SK-N-MC (cell line): ENCODE measurements around the gene SLC4A1AP.
"Not testable (repeated sequence)": the region's sequence is repeated elsewhere in the genome, so short reads cannot be mapped to it uniquely, and the experiment has no call there.

Source experiments
- DNase-seq: peaks from one replicate; pipeline ENCODE4 v3.0.0-alpha.2; 2011; ENCODE audit warnings: low read depth, low spot score
- H3K27ac ChIP-seq: fragments of 200-600 bp; sonication (generic); 2 replicates; pipeline ENCODE4 v1.5.1; 2016; ENCODE audit warnings: mixed run types
- H3K36me3 ChIP-seq: fragments of 200-600 bp; sonication (generic); 2 replicates; pipeline ENCODE4 v1.6.1; 2017; ENCODE audit warnings: antibody characterized with exemption, low read length, mixed read lengths; ENCODE audit not compliant: insufficient read depth
- H3K4me3 ChIP-seq: fragments of 200-600 bp; sonication (generic); 2 replicates; pipeline ENCODE4 v1.5.1; 2016
- H3K9ac ChIP-seq: fragments of 200-600 bp; sonication (generic); 2 replicates; pipeline ENCODE4 v1.8.0; 2017; ENCODE audit warnings: mixed run types, mixed read lengths; ENCODE audit not compliant: insufficient read length
- H3K9me3 ChIP-seq: fragments of 200-600 bp; sonication (generic); 2 replicates; pipeline ENCODE4 v1.6.1; 2017; ENCODE audit warnings: low read depth, mild to moderate bottlenecking, antibody characterized with exemption, low read length, moderate library complexity, mixed read lengths
- EZH2 ChIP-seq: fragments of 200-600 bp; sonication (generic); IDR thresholded peaks from one replicate; pipeline ENCODE4 v1.6.1; 2017; ENCODE audit warnings: antibody characterized with exemption
- FOXP2 ChIP-seq: optimal IDR thresholded peaks from 2 replicates; pipeline ENCODE3; 2011; ENCODE audit warnings: mild to moderate bottlenecking, moderate library complexity; ENCODE audit not compliant: insufficient read depth; ENCODE audit errors: extremely low read length, control extremely low read depth
- POLR2AphosphoS5 ChIP-seq: IDR thresholded peaks from 2 replicates; pipeline ENCODE4 v1.6.1; 2012; ENCODE audit warnings: mild to moderate bottlenecking, low read depth, low read length, borderline replicate concordance

Gene SLC4A1AP, protein sequence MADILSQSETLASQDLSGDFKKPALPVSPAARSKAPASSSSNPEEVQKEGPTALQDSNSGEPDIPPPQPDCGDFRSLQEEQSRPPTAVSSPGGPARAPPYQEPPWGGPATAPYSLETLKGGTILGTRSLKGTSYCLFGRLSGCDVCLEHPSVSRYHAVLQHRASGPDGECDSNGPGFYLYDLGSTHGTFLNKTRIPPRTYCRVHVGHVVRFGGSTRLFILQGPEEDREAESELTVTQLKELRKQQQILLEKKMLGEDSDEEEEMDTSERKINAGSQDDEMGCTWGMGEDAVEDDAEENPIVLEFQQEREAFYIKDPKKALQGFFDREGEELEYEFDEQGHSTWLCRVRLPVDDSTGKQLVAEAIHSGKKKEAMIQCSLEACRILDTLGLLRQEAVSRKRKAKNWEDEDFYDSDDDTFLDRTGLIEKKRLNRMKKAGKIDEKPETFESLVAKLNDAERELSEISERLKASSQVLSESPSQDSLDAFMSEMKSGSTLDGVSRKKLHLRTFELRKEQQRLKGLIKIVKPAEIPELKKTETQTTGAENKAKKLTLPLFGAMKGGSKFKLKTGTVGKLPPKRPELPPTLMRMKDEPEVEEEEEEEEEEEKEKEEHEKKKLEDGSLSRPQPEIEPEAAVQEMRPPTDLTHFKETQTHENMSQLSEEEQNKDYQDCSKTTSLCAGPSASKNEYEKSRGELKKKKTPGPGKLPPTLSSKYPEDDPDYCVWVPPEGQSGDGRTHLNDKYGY

DNA sequence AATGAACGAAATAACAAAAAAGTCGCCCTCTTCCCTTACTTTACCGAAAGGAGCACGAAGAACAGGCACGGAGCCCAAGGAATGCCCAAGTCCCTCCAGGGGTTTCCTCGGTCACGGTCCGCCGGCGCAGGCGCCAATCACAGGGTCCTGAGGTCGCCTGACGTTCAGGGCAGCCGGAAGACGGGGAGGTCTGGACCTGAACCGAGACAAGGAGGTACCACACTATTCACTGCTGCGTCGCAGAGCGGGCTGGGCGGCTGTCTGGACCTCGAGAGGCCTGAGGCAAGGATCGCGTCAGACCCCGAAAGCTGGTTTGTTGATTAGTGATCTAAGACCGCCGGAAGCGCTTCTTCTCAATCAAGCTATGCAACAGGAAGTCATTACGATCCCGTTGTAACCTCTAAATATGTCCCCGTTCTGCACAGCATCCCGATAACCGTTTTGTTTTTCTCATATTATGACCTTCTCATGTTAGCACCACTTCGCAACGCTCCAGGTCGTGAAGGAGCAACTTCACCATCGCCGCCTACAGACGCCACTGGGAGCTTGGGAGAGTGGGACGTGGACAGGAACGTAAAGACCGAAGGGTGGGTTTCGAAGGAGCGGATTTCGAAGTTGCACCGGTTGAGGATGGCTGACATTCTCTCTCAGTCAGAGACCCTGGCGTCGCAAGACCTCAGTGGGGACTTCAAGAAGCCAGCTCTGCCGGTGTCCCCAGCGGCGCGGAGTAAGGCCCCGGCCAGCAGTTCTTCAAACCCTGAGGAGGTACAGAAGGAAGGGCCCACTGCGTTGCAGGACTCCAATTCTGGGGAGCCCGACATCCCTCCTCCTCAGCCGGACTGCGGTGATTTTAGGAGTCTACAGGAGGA lies at the start of gene SLC4A1AP, which contains the start of gene SUPT7L:
Gene SLC4A1AP (plus strand): TSS at position 605 of the 869 bp plus-strand sequence. CDS start 26 bp downstream, at position 631.
Gene SUPT7L (minus strand): TSS at position 330 of the 869 bp plus-strand sequence. CDS start 1,422 bp downstream, outside the sequence.
- peak within 1 kb of the TSS; percentile 86 for H3K9ac ChIP-seq
- H3K4me3 ChIP-seq = peak within 1 kb of the TSS; percentile 91
- peak; percentile 73 for DNase-seq
- H3K36me3 ChIP-seq = peaks cover 39% of the 10 kb centered on the region
- TF ChIP-seq POLR2AphosphoS5 (peak; percentile 74), FOXP2 (no peak)
- H3K9me3 ChIP-seq = no peaks in the 10 kb centered on the region
- peak within 1 kb of the TSS; percentile 96 for H3K27ac ChIP-seq

DNA sequence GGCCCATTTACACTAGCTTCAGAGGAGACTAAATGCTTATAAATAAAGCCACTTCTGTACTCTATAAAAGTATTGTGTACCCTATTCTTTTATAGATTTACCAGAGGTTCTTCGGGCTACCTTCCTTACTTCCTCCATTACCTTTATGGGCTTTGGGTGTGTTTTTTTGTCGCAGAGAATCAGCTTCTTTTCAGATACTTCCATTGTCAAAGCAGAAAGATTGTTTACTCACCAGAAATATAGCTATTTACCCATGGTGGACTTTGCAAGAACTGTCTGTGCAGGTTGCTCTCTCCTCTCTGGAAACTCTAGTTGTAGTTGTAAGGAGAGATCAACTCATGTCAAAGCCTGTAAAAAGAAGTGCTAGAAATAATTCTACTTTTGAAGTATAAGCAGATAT lies 49.7 kb upstream of the SLC4A1AP start:
- Histone ChIP-seq H3K36me3 (peaks cover 72% of the 10 kb centered on the region), H3K27ac (no peak overlapping the region), H3K9me3 (no peaks in the 10 kb centered on the region), H3K4me3 (no peak overlapping the region), H3K9ac (no peak overlapping the region)
- TF ChIP-seq POLR2AphosphoS5 (no peak), FOXP2 (no peak), EZH2 (no peak)
- no peak for DNase-seq

DNA sequence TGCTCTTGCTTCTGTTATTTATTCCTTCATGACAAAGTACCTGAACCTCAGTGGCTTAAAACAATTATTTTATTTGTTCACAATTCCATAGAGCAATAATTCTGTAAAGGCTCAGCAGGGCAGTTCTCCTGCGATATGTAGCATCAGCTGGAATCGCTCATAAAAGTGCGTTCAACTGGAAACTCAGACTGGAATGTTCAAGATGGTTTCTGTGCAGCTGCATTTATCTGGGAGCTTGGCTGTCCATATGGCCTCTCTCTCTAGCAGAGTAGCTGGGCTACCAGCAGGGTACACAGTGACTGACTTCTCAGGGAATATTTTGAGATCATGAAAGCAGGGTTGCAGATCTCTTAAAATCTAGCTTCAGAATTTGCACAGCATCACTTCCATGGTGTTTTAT lies 48.4 kb upstream of the SLC4A1AP start:
- no peak for DNase-seq
- Histone ChIP-seq H3K27ac (no peak overlapping the region), H3K36me3 (peaks cover 71% of the 10 kb centered on the region), H3K9me3 (no peaks in the 10 kb centered on the region), H3K9ac (no peak overlapping the region), H3K4me3 (no peak overlapping the region)
- TF ChIP-seq POLR2AphosphoS5 (no peak), EZH2 (no peak), FOXP2 (no peak)

DNA sequence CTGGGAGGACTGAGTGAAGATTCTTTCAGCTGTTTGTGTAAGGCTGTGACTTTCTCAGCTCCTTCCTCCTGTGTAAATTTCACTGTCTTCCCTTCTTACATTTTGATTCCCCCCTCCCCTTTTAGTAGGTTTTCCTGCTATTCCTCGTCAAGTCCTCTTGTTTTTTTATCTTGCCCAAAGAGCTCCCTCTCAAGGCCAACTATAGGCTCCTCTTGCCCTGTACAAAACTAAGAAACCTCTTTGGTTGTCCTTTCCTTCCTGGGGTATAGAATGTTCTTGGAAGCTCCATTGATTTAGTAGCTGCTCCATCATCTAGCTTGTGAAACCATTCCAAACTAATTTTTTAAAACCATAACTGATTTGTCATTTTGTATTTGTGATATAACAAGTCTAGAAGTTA lies 42.2 kb upstream of the SLC4A1AP start:
- no peaks in the 10 kb centered on the region for H3K9me3 ChIP-seq
- no peak for TF ChIP-seq EZH2
- no peak for TF ChIP-seq POLR2AphosphoS5
- no peak for TF ChIP-seq FOXP2
- H3K9ac ChIP-seq = no peak overlapping the region
- DNase-seq = no peak
- no peak overlapping the region for H3K4me3 ChIP-seq
- H3K27ac ChIP-seq = no peak overlapping the region
- H3K36me3 ChIP-seq = peaks cover 62% of the 10 kb centered on the region

DNA sequence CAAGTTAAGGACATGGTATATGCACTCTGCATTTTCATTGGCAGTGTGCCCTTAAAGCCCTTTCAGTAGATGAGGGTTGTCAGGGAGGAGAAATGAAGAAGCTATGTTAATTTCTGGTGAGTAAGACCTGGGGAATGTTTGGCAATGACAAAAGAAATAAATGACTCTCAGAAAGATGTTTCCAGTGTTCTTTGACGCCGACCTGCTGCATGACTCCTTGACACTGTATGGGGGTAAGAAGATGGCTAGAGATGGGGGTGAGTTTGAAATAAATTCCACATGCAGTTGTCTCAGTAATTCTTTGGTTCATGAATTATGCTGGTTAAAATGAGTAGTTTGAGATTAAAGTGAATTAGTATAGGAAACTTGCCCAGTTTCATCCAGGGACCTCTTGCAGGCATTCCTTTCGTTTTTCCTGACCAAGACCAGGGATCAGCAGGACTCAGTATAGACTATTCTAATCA lies 40.7 kb upstream of the SLC4A1AP start:
- TF ChIP-seq FOXP2 = no peak
- no peak for TF ChIP-seq POLR2AphosphoS5
- TF ChIP-seq EZH2 = no peak
- Histone ChIP-seq H3K36me3 (peaks cover 48% of the 10 kb centered on the region), H3K4me3 (no peak overlapping the region), H3K9ac (no peak overlapping the region), H3K27ac (no peak overlapping the region), H3K9me3 (no peaks in the 10 kb centered on the region)
- no peak for DNase-seq

DNA sequence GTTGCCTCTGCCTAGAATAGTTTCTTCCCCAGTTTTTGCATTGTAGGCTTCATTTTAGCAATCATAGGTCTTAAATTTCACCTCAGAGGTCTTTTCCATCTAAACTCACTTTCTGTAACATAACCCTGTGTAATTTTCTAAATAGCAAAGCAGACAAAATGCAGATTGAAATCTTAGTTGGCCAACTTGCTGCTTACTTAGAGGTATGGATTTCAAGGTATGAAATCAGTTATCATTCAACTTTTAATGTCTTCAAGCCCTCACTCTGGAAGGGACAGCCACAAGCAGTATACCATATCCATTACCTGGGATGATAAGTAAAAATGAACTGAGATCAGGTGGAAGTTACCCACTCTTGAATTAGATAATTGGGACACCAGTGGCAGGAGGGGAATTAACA lies 38.7 kb upstream of the SLC4A1AP start:
- no peak overlapping the region for H3K4me3 ChIP-seq
- peaks cover 33% of the 10 kb centered on the region for H3K36me3 ChIP-seq
- no peak overlapping the region for H3K9ac ChIP-seq
- H3K27ac ChIP-seq = no peak overlapping the region
- no peaks in the 10 kb centered on the region for H3K9me3 ChIP-seq
- TF ChIP-seq FOXP2 (no peak), POLR2AphosphoS5 (no peak), EZH2 (no peak)
- no peak for DNase-seq

DNA sequence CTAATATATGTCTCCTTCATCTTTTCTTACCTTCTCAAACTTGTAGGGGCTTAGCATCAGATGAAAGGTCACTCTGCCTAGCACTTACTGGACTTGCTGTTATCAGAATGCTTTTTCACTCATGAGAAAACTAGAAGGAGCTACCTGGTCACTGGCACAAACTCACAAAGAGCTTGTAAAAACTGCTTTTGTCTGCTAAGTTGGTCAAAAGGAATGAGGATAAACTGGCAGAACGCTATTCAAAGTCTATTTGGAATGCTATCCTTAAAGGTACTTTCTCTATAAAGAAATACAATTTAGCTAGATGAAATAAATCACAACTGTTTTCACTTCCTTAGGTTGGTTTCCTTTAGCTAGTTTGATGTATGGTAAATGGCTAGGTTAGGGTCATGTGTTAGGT lies 37.4 kb upstream of the SLC4A1AP start:
- H3K36me3 ChIP-seq = peaks cover 30% of the 10 kb centered on the region
- H3K9me3 ChIP-seq, DNase-seq, H3K27ac ChIP-seq, H3K4me3 ChIP-seq, H3K9ac ChIP-seq: not testable (repeated sequence)

DNA sequence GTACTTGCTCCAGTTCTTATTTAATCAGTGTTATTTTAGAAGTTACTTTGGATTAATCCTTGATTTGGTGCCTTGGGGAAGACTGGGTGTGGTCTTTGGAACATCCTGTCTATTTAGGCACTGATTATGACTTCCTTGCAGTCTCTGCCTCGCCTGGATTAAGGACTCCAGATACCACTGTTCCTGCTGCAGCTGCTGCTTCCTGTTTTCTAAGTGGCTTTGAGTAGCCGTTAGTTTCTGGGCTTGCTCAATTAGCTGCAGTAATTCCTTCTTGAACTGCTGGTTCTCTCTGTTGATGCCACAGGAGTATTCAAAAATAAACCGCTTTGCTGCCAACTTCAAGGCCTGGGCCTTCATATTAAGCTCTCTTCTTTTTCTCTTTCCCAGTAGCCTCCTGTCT lies 36.8 kb upstream of the SLC4A1AP start:
- H3K36me3 ChIP-seq = peaks cover 29% of the 10 kb centered on the region
- DNase-seq, H3K4me3 ChIP-seq, H3K9ac ChIP-seq, H3K9me3 ChIP-seq, H3K27ac ChIP-seq: not testable (repeated sequence)
